K562 (cell line): ENCODE results near the gene TSGA10IP. TPM values are rescaled to one million over a fixed set of nuclear protein-coding genes. Genes with fewer than 3 reads are reported as not detected.
A peak's percentile ranks its signal among the peaks of the same experiment; 100 is the strongest.

ENCODE experiments used
- BACH1 ChIP-seq: fragments of 200-800 bp; sonication (Bioruptor generic); IDR thresholded peaks from 2 replicates; pipeline ENCODE4 v1.6.1; 2016; ENCODE audit warnings: missing genetic modification characterization, missing compliant biosample characterization
- BCL6 ChIP-seq: fragments of 250-450 bp; sonication (Bioruptor Pico); IDR thresholded peaks from 2 replicates; pipeline ENCODE4 v1.4.0; 2020
- FOXJ3 ChIP-seq: sonication (generic); formaldehyde crosslinking; IDR thresholded peaks from 2 replicates; pipeline ENCODE4 v1.4.0; 2020; ENCODE audit warnings: mild to moderate bottlenecking, missing genetic modification reagents
- HDGF ChIP-seq: fragments of 450-650 bp; IDR thresholded peaks from 2 replicates; pipeline ENCODE4 v1.6.1; 2016
- IRF2 ChIP-seq: sonication (generic); formaldehyde crosslinking; IDR thresholded peaks from 2 replicates; pipeline ENCODE4 v1.8.1; 2022; ENCODE audit warnings: mild to moderate bottlenecking, missing genetic modification reagents
- KDM5B ChIP-seq: fragments of 200-600 bp; sonication (generic); IDR thresholded peaks from 2 replicates; pipeline ENCODE4 v1.6.1; 2012; ENCODE audit warnings: low read depth, mild to moderate bottlenecking, moderate library complexity, low read length, control low read depth, inconsistent platforms; ENCODE audit not compliant: insufficient replicate concordance
- MBD2 ChIP-seq: sonication (generic); IDR thresholded peaks from 2 replicates; pipeline ENCODE4 v1.6.1; 2016; ENCODE audit warnings: low read depth, borderline replicate concordance
- MCM2 ChIP-seq: fragments of 450-650 bp; IDR thresholded peaks from 2 replicates; pipeline ENCODE4 v1.6.1; 2017; ENCODE audit warnings: low read depth, mild to moderate bottlenecking
- NFIC ChIP-seq: fragments of 450-650 bp; IDR thresholded peaks from 2 replicates; pipeline ENCODE4 v1.6.1; 2017; ENCODE audit warnings: mild to moderate bottlenecking, inconsistent platforms
- NKRF ChIP-seq: fragments of 450-650 bp; IDR thresholded peaks from 2 replicates; pipeline ENCODE4 v1.6.1; 2016; ENCODE audit warnings: borderline replicate concordance
- NR2C2 ChIP-seq, 2 experiments: fragments of 200-800 bp in 1 of 2; sonication (Bioruptor generic) in 1 of 2; sonication (generic) in 1 of 2; formaldehyde crosslinking in 1 of 2; IDR thresholded peaks; 2 replicates each; pipeline versions ENCODE4 v1.6.1 to v1.8.0; 2016 to 2022; ENCODE audit warnings: mild to moderate bottlenecking in 1 of 2, missing compliant biosample characterization in 1 of 2, missing genetic modification characterization in 1 of 2, missing genetic modification reagents in 1 of 2
- POLR2G ChIP-seq: fragments of 200-400 bp; formaldehyde crosslinking; IDR thresholded peaks from 2 replicates; pipeline ENCODE4 v1.6.1; 2017; ENCODE audit warnings: low read depth, mild to moderate bottlenecking, antibody characterized with exemption, low read length, moderate library complexity
- RB1 ChIP-seq: fragments of 450-650 bp; IDR thresholded peaks from 2 replicates; pipeline ENCODE4 v1.6.1; 2017; ENCODE audit warnings: low read depth, mild to moderate bottlenecking
- RBM15 ChIP-seq: fragments of 200-400 bp; formaldehyde crosslinking; IDR thresholded peaks from 2 replicates; pipeline ENCODE4 v1.6.1; 2018; ENCODE audit warnings: mild to moderate bottlenecking, low read length, moderate library complexity; ENCODE audit not compliant: insufficient read depth
- SREBF1 ChIP-seq: fragments of 150-350 bp; IDR thresholded peaks from 2 replicates; pipeline ENCODE4 v1.6.1; 2014; ENCODE audit warnings: antibody characterized with exemption, low read depth, low read length, borderline replicate concordance
- TBL1XR1 ChIP-seq, 2 experiments: IDR thresholded peaks; 2 replicates each; pipeline ENCODE4 v1.6.1; 2012; ENCODE audit warnings: improper control_type of control experiment in 2 of 2, low read length in 2 of 2, mild to moderate bottlenecking in 1 of 2
- TGIF2 ChIP-seq: sonication (generic); formaldehyde crosslinking; IDR thresholded peaks from 2 replicates; pipeline ENCODE4 v1.8.1; 2022; ENCODE audit warnings: mild to moderate bottlenecking, missing genetic modification reagents, moderate library complexity
- ZC3H11A ChIP-seq: IDR thresholded peaks from 2 replicates; pipeline ENCODE4 v1.6.1; 2012; ENCODE audit warnings: low read depth, low read length, improper control_type of control experiment
- polyA plus RNA-seq, 8 experiments: library from polyadenylated mRNA; depleted of rRNA in 4 of 8; stranded (reverse) in 5 of 8; unstranded in 3 of 8; fragments of >200 nt; fragmentation: Nextera tagmentation in 2 of 8; fragmentation: Illumina TruSeq in 1 of 8; extraction: Ambion mirVana in 2 of 8; extraction: Trizol in 1 of 8; gene quantifications; 2 replicates each; pipeline versions ENCODE4 v1.2.1 to v1.2.3, GENCODE V29; 2011 to 2014; ENCODE audit warnings: inconsistent platforms in 1 of 8, missing spikeins in 1 of 8
- total RNA-seq, 7 experiments: library from RNA; depleted of rRNA in 6 of 7; stranded (reverse); fragments of >200 nt in 6 of 7; fragmentation: Illumina TruSeq in 2 of 7; extraction: Trizol in 2 of 7; gene quantifications; 2 replicates each; pipeline versions ENCODE4 v1.2.1 to v1.2.3, GENCODE V29; 2011 to 2021; ENCODE audit warnings: low replicate concordance in 1 of 7
- TF ChIP-seq, protein P1 (sequence below): conservative IDR thresholded peaks from 2 replicates; pipeline ENCODE4 v1.6.1; 2011; ENCODE audit warnings: low read depth, mild to moderate bottlenecking, low read length; ENCODE audit not compliant: control insufficient read depth
- TF ChIP-seq, protein P2 (sequence below): fragments of 450-650 bp; formaldehyde crosslinking; conservative IDR thresholded peaks from 2 replicates; pipeline ENCODE4 v1.4.0; 2022; ENCODE audit warnings: mild to moderate bottlenecking, missing genetic modification characterization
- TF ChIP-seq, protein P3 (sequence below), 2 experiments: IDR thresholded peaks in 1 of 2; conservative IDR thresholded peaks in 1 of 2; 2 replicates each; pipeline ENCODE4 v1.6.1; 2016; ENCODE audit warnings: low read depth in 2 of 2, mild to moderate bottlenecking in 1 of 2, missing compliant biosample characterization in 1 of 2, missing genetic modification characterization in 1 of 2, moderate library complexity in 1 of 2

TSGA10IP gene
- total and polyA plus RNA-seq, 9 of the 15 experiments (the other 6 are each of a cell fraction or from before 2014, with no cell fraction given), result not detected

GRCh38 chr11:65915101-65915820 is 30.0 kb upstream of the TSGA10IP start (continued):
- TF ChIP-seq NKRF (no peak), NFIC (0 out of 2 replicates have a peak, but pooled peaks have one; percentile 17), MBD2 (no peak), BACH1 (no peak), FOXJ3 (CRISPR knock-in tag) (no peak), RBM15 (no peak), BCL6 (CRISPR knock-in tag) (no peak), MCM2 (no peak), IRF2 (no peak), HDGF (no peak), TBL1XR1 (IDR thresholded peaks at IDR 0.05; ENCODE audit: low read length in 2 of 2) (no peak), KDM5B (peak; percentile 49), TGIF2 (no peak), POLR2G (peak; percentile 67), RB1 (no peak), ZC3H11A (no peak), NR2C2 (CRISPR knock-in tag; IDR thresholded peaks at IDR 0.05) (0 out of 2 replicates have a peak, but pooled peaks have one; percentile 37), NR2C2 (tag; IDR thresholded peaks at IDR 0.05) (no peak), SREBF1 (no peak)
- TF ChIP-seq, protein P1, sequence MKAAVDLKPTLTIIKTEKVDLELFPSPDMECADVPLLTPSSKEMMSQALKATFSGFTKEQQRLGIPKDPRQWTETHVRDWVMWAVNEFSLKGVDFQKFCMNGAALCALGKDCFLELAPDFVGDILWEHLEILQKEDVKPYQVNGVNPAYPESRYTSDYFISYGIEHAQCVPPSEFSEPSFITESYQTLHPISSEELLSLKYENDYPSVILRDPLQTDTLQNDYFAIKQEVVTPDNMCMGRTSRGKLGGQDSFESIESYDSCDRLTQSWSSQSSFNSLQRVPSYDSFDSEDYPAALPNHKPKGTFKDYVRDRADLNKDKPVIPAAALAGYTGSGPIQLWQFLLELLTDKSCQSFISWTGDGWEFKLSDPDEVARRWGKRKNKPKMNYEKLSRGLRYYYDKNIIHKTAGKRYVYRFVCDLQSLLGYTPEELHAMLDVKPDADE, result 0 out of 2 replicates have a peak, but pooled peaks have one; percentile 19
- TF ChIP-seq, protein P2, sequence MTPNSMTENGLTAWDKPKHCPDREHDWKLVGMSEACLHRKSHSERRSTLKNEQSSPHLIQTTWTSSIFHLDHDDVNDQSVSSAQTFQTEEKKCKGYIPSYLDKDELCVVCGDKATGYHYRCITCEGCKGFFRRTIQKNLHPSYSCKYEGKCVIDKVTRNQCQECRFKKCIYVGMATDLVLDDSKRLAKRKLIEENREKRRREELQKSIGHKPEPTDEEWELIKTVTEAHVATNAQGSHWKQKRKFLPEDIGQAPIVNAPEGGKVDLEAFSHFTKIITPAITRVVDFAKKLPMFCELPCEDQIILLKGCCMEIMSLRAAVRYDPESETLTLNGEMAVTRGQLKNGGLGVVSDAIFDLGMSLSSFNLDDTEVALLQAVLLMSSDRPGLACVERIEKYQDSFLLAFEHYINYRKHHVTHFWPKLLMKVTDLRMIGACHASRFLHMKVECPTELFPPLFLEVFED (CRISPR knock-in tag), result no peak
- TF ChIP-seq, protein P3, sequence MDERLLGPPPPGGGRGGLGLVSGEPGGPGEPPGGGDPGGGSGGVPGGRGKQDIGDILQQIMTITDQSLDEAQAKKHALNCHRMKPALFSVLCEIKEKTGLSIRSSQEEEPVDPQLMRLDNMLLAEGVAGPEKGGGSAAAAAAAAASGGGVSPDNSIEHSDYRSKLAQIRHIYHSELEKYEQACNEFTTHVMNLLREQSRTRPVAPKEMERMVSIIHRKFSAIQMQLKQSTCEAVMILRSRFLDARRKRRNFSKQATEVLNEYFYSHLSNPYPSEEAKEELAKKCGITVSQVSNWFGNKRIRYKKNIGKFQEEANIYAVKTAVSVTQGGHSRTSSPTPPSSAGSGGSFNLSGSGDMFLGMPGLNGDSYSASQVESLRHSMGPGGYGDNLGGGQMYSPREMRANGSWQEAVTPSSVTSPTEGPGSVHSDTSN (CRISPR knock-in tag; IDR thresholded peaks at IDR 0.05; ENCODE audit: low read depth), result no peak
- TF ChIP-seq, protein P3 (tag; conservative IDR thresholded peaks at IDR 0.05; ENCODE audit: low read depth), result no peak
